Caco-2 (cell line): ENCODE measurements around the gene ASTN2. TPM values are rescaled to one million over a fixed set of nuclear protein-coding genes. Genes with fewer than 3 reads are reported as not detected.

Source experiments
- BruUV-seq: library from RNA; stranded (reverse); fragments of 400-500 nt; replicated peaks from 2 replicates; lab custom pipeline; 2021; lab: Mats Ljungman, UMichigan
- CTCF ChIA-PET: fragments of 300-600 bp; sonication (Branson Sonifier 250); formaldehyde crosslinking; loops from one replicate; lab custom pipeline; 2022; ENCODE audit warnings: antibody characterized with exemption; lab: Charles Lee
- POLR2A ChIA-PET: fragments of 300-600 bp; sonication (Branson Sonifier 250); formaldehyde crosslinking; loops from one replicate; lab custom pipeline; 2022; ENCODE audit warnings: antibody characterized with exemption; lab: Charles Lee
- DNase-seq, 2 experiments: peaks; one replicate each; pipeline versions ENCODE4 v3.0.0 to v3.0.0-alpha.2; 2020 to 2022
- H3K27me3 ChIP-seq: replicated peaks from 2 replicates; pipeline ENCODE4 v1.6.0; 2011; ENCODE audit warnings: low read length; ENCODE audit not compliant: control insufficient read depth, insufficient read depth
- H3K36me3 ChIP-seq: 2 replicates; pipeline ENCODE4 v1.5.1; 2011; ENCODE audit warnings: low read length; ENCODE audit not compliant: control insufficient read depth, insufficient read depth
- H3K4me1 ChIP-seq: fragments of 250-450 bp; sonication (Bioruptor Pico); 2 replicates; pipeline ENCODE4 v1.5.1; 2020; ENCODE audit warnings: mild to moderate bottlenecking
- H3K4me3 ChIP-seq: 2 replicates; pipeline ENCODE4 v1.5.1; 2011; ENCODE audit warnings: low read depth, mild to moderate bottlenecking, control low read depth, low read length
- H3K9me3 ChIP-seq: fragments of 250-450 bp; sonication (Bioruptor Pico); 2 replicates; pipeline ENCODE4 v1.5.1; 2020; ENCODE audit warnings: mild to moderate bottlenecking, moderate library complexity
- H3K27ac Mint-ChIP-seq: one replicate; pipeline ENCODE4 v1.8.0; 2022; ENCODE audit warnings: mixed read lengths; ENCODE audit not compliant: unreplicated experiment
- H3K27me3 Mint-ChIP-seq: one replicate; pipeline ENCODE4 v1.8.0; 2022; ENCODE audit warnings: mixed read lengths; ENCODE audit not compliant: insufficient read depth, unreplicated experiment
- H3K36me3 Mint-ChIP-seq: one replicate; pipeline ENCODE4 v1.8.0; 2022; ENCODE audit warnings: mild to moderate bottlenecking, mixed read lengths; ENCODE audit not compliant: insufficient read depth, unreplicated experiment
- H3K4me1 Mint-ChIP-seq: one replicate; pipeline ENCODE4 v1.8.0; 2022; ENCODE audit warnings: low read depth, mixed read lengths; ENCODE audit not compliant: unreplicated experiment
- H3K4me3 Mint-ChIP-seq: one replicate; pipeline ENCODE4 v1.8.0; 2022; ENCODE audit warnings: mild to moderate bottlenecking, moderate library complexity, mixed read lengths; ENCODE audit not compliant: unreplicated experiment
- H3K9me3 Mint-ChIP-seq: one replicate; pipeline ENCODE4 v1.8.0; 2022; ENCODE audit warnings: mixed read lengths; ENCODE audit not compliant: unreplicated experiment
- intact Hi-C: fragments of 100-400 bp; cut with micrococcal nuclease; formaldehyde crosslinking; loops from one replicate; pipeline ENCODE4 v1.10.0; 2022; ENCODE audit not compliant: unreplicated experiment
- total RNA-seq: library from RNA; stranded (reverse); gene quantifications from 2 replicates; pipeline ENCODE4 v1.2.3, GENCODE V29; 2022
- TF ChIP-seq, protein P1 (sequence below), 2 experiments: fragments of 200-600 bp in 1 of 2; IDR thresholded peaks; 1 replicate in 1 of 2; 2 replicates in 1 of 2; pipeline versions ENCODE4 v1.5.1 to v1.8.0; 2011 to 2022; ENCODE audit warnings: antibody characterized with exemption in 1 of 2, control low read depth in 1 of 2, inconsistent platforms in 1 of 2, low read depth in 1 of 2, low read length in 1 of 2, mild to moderate bottlenecking in 1 of 2, moderate library complexity in 1 of 2; ENCODE audit not compliant: insufficient read depth in 1 of 2, severe bottlenecking in 1 of 2, unreplicated experiment in 1 of 2

The ASTN2 gene
- total RNA-seq, 1 experiment from 2014 or later, result 12.7 TPM

DNA sequence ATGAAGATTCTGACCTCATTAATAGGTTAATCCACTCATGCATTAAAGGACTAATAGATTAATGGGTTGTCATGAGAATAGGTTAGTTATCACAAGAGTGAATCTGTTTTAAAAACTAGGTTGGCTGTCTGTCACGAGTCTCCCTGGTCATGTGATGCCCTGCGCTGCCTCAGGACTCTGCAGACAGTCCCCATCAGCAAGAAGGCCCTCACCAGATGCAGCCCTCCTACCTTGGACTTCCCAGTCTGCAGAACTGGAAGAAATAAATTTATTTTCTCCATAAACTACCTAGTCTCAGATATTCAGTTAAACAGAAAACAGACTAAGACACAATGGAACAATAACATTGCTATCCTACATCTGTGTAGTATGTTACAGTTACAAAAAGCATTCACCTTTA lies 227.4 kb downstream of the ASTN2 start:
- H3K4me1 Mint-ChIP-seq, result no peaks in the 10 kb centered on the region
- H3K9me3 Mint-ChIP-seq, result no peaks in the 10 kb centered on the region
- no peaks in the 10 kb centered on the region for H3K27me3 ChIP-seq
- no peaks in the 10 kb centered on the region for H3K9me3 ChIP-seq
- intact Hi-C loops, result no loop called here
- no peaks in the 10 kb centered on the region for H3K4me1 ChIP-seq
- DNase-seq, result no peak
- no peaks in the 10 kb centered on the region for H3K36me3 Mint-ChIP-seq
- H3K36me3 ChIP-seq, result no peaks in the 10 kb centered on the region
- H3K27me3 Mint-ChIP-seq, result peaks cover 10% of the 10 kb centered on the region
- ChIA-PET CTCF (no interaction called here), POLR2A (no interaction called here)
- TF ChIP-seq, protein P1, sequence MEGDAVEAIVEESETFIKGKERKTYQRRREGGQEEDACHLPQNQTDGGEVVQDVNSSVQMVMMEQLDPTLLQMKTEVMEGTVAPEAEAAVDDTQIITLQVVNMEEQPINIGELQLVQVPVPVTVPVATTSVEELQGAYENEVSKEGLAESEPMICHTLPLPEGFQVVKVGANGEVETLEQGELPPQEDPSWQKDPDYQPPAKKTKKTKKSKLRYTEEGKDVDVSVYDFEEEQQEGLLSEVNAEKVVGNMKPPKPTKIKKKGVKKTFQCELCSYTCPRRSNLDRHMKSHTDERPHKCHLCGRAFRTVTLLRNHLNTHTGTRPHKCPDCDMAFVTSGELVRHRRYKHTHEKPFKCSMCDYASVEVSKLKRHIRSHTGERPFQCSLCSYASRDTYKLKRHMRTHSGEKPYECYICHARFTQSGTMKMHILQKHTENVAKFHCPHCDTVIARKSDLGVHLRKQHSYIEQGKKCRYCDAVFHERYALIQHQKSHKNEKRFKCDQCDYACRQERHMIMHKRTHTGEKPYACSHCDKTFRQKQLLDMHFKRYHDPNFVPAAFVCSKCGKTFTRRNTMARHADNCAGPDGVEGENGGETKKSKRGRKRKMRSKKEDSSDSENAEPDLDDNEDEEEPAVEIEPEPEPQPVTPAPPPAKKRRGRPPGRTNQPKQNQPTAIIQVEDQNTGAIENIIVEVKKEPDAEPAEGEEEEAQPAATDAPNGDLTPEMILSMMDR (IDR thresholded peaks at IDR 0.05; ENCODE audit: insufficient read depth in 1 of 2, low read depth in 1 of 2, low read length in 1 of 2, severe bottlenecking in 1 of 2, unreplicated experiment in 1 of 2), result no peak
- H3K27ac Mint-ChIP-seq, result no peak overlapping the region
- no TSS peak for BruUV-seq
- no peak overlapping the region for H3K4me3 Mint-ChIP-seq
- no peak overlapping the region for H3K4me3 ChIP-seq

DNA sequence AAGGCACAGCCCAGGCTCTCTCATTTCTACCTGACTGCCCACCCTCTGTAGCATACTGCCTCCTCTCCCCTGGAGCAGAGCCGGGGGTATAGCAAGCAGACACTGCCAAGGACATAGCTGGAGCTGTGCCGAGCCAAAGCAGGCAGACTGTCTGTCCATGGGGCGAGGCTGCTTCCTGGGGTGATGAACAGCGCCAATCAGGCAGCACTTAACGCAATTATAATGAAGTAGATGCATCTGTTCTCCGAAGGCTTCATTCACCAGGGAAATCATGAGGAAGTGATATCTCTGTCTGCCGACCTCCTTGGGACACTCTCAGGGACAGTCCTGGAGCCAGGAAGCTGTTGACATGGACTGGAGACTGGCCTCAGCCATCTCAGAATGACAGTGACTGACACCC lies 230.7 kb downstream of the ASTN2 start:
- Histone ChIP-seq H3K27me3 (no peaks in the 10 kb centered on the region), H3K4me3 (no peak overlapping the region), H3K36me3 (no peaks in the 10 kb centered on the region), H3K9me3 (no peaks in the 10 kb centered on the region), H3K4me1 (no peaks in the 10 kb centered on the region)
- intact Hi-C loops, result no loop called here
- Mint-ChIP-seq H3K27me3 (peaks cover 4% of the 10 kb centered on the region), H3K4me3 (no peak overlapping the region), H3K9me3 (peaks cover 13% of the 10 kb centered on the region), H3K4me1 (no peaks in the 10 kb centered on the region), H3K27ac (no peak overlapping the region), H3K36me3 (no peaks in the 10 kb centered on the region)
- TF ChIP-seq, protein P1 (IDR thresholded peaks at IDR 0.05; ENCODE audit: insufficient read depth in 1 of 2, low read depth in 1 of 2, low read length in 1 of 2, severe bottlenecking in 1 of 2, unreplicated experiment in 1 of 2), result no peak
- CTCF ChIA-PET, result no interaction called here
- DNase-seq, result no peak
- BruUV-seq, result no TSS peak
- POLR2A ChIA-PET, result interaction anchor here (0.6 kb wide), 1 partner anchor 30 kb away, joined by 3 read pairs; no protein-coding TSS in a partner anchor

DNA sequence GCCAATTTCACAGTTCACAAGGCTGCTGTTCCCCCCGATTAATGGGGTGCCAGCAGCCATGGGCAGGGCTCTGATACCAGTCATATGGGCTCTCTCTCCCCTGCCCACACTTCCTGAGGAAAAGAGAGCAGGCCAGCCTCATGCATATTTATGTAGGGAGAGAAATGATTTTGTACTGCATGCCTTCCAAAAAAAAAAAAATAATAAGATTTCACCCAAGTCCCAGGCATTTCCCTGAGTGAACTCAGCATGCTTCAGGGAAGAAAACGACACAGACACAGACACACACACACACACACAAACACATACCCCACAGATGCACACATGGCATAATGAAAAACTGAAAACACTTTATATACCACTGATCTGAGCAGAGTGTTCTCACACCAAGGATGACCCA lies 232.8 kb downstream of the ASTN2 start:
- peaks cover 13% of the 10 kb centered on the region for H3K9me3 Mint-ChIP-seq
- H3K4me3 ChIP-seq, result no peak overlapping the region
- no peak overlapping the region for H3K4me3 Mint-ChIP-seq
- no peaks in the 10 kb centered on the region for H3K27me3 ChIP-seq
- no peaks in the 10 kb centered on the region for H3K4me1 ChIP-seq
- H3K36me3 Mint-ChIP-seq, result no peaks in the 10 kb centered on the region
- ChIA-PET POLR2A (no interaction called here), CTCF (no interaction called here)
- intact Hi-C loops, result no loop called here
- H3K4me1 Mint-ChIP-seq, result no peaks in the 10 kb centered on the region
- DNase-seq, result no peak
- TF ChIP-seq, protein P1 (IDR thresholded peaks at IDR 0.05; ENCODE audit: insufficient read depth in 1 of 2, low read depth in 1 of 2, low read length in 1 of 2, severe bottlenecking in 1 of 2, unreplicated experiment in 1 of 2), result no peak
- peaks cover 4% of the 10 kb centered on the region for H3K27me3 Mint-ChIP-seq
- no peaks in the 10 kb centered on the region for H3K9me3 ChIP-seq
- H3K27ac Mint-ChIP-seq, result no peak overlapping the region
- H3K36me3 ChIP-seq, result no peaks in the 10 kb centered on the region
- no TSS peak for BruUV-seq
